HepG2 (cell line): ENCODE results near the gene PIK3CA. TPM values are rescaled to one million over a fixed set of nuclear protein-coding genes. Genes with fewer than 3 reads are reported as not detected.

Experiments used
- CCAR2 ChIP-seq: fragments of 200-400 bp; formaldehyde crosslinking; optimal IDR thresholded peaks from 2 replicates; pipeline ENCODE3; 2018; ENCODE audit warnings: low read depth, mild to moderate bottlenecking, low read length, moderate library complexity
- FIP1L1 ChIP-seq: fragments of 200-400 bp; formaldehyde crosslinking; IDR thresholded peaks from 2 replicates; pipeline ENCODE4 v1.6.1; 2018; ENCODE audit warnings: low read depth, mild to moderate bottlenecking, low read length, moderate library complexity, borderline replicate concordance; ENCODE audit not compliant: insufficient read depth
- GABPB1 ChIP-seq: IDR thresholded peaks from 2 replicates; pipeline ENCODE4 v1.6.1; 2016; ENCODE audit warnings: mild to moderate bottlenecking, missing genetic modification reagents, moderate library complexity, missing compliant biosample characterization
- HDAC2 ChIP-seq: sonication (generic); formaldehyde crosslinking; IDR thresholded peaks from 2 replicates; pipeline ENCODE4 v1.4.0; 2020; ENCODE audit warnings: missing genetic modification reagents
- KLF16 ChIP-seq, 2 experiments: sonication (generic) in 1 of 2; formaldehyde crosslinking in 1 of 2; IDR thresholded peaks; 2 replicates each; pipeline versions ENCODE4 v1.6.1 to v1.8.0; 2016 to 2023; ENCODE audit warnings: missing genetic modification reagents in 2 of 2, missing compliant biosample characterization in 1 of 2
- NFE2L1 ChIP-seq: sonication (generic); formaldehyde crosslinking; IDR thresholded peaks from 2 replicates; pipeline ENCODE4 v1.4.0; 2020; ENCODE audit warnings: missing genetic modification reagents, mild to moderate bottlenecking, borderline replicate concordance
- RBM22 ChIP-seq: fragments of 200-400 bp; formaldehyde crosslinking; optimal IDR thresholded peaks from 2 replicates; pipeline ENCODE3; 2017; ENCODE audit warnings: mild to moderate bottlenecking, low read length, moderate library complexity
- SKI ChIP-seq: fragments of 450-650 bp; IDR thresholded peaks from one replicate; pipeline ENCODE4 v1.6.1; 2018; ENCODE audit warnings: mild to moderate bottlenecking; ENCODE audit not compliant: partially characterized antibody
- SUZ12 ChIP-seq: fragments of 150-350 bp; IDR thresholded peaks from 2 replicates; pipeline ENCODE4 v1.6.1; 2014; ENCODE audit warnings: low read depth, low read length
- YEATS2 ChIP-seq: sonication (generic); formaldehyde crosslinking; IDR thresholded peaks from 2 replicates; pipeline ENCODE4 v1.4.0; 2020; ENCODE audit warnings: missing genetic modification reagents, borderline replicate concordance
- ZBTB3 ChIP-seq: sonication (generic); formaldehyde crosslinking; IDR thresholded peaks from 2 replicates; pipeline ENCODE4 v1.4.0; 2020; ENCODE audit warnings: low read depth, mild to moderate bottlenecking, moderate library complexity, missing genetic modification reagents, borderline replicate concordance
- ZNF121 ChIP-seq: sonication (generic); formaldehyde crosslinking; IDR thresholded peaks from 2 replicates; pipeline ENCODE4 v1.5.0; 2020; ENCODE audit warnings: mild to moderate bottlenecking, missing genetic modification reagents
- ZNF550 ChIP-seq: sonication (generic); formaldehyde crosslinking; IDR thresholded peaks from 2 replicates; pipeline ENCODE4 v1.4.0; 2020; ENCODE audit warnings: mild to moderate bottlenecking, missing genetic modification reagents, borderline replicate concordance
- ZNF552 ChIP-seq: sonication (generic); formaldehyde crosslinking; IDR thresholded peaks from 2 replicates; pipeline ENCODE4 v1.9.0; 2022; ENCODE audit warnings: missing genetic modification reagents, mild to moderate bottlenecking, borderline replicate concordance
- ZZZ3 ChIP-seq: sonication (generic); formaldehyde crosslinking; IDR thresholded peaks from 2 replicates; pipeline ENCODE4 v1.4.0; 2020; ENCODE audit warnings: missing genetic modification reagents, mild to moderate bottlenecking, borderline replicate concordance
- polyA plus RNA-seq, 8 experiments: library from polyadenylated mRNA; depleted of rRNA in 3 of 8; stranded (reverse) in 7 of 8; unstranded in 1 of 8; fragments of >200 nt; fragmentation: Illumina TruSeq in 4 of 8; extraction: Trizol in 4 of 8; gene quantifications; 2 replicates each; pipeline versions ENCODE4 v1.2.1 to v1.2.3, GENCODE V29; 2011 to 2016; ENCODE audit warnings: low read depth in 4 of 8, missing spikeins in 1 of 8, mixed read lengths in 1 of 8; ENCODE audit not compliant: insufficient read depth in 1 of 8
- total RNA-seq, 5 experiments: library from RNA; depleted of rRNA; stranded (reverse); fragments of >200 nt; fragmentation: Illumina TruSeq; extraction: Trizol; gene quantifications; 2 replicates each; pipeline ENCODE4 v1.2.3, GENCODE V29; 2016; ENCODE audit warnings: low read depth in 1 of 5
- TF ChIP-seq, protein P1 (sequence below): sonication (generic); formaldehyde crosslinking; IDR thresholded peaks from 2 replicates; pipeline ENCODE4 v1.4.0; 2020; ENCODE audit warnings: low read depth, missing genetic modification reagents
- TF ChIP-seq, protein P2 (sequence below): sonication (generic); formaldehyde crosslinking; IDR thresholded peaks from 2 replicates; pipeline ENCODE4 v1.4.0; 2020; ENCODE audit warnings: missing genetic modification reagents
- TF ChIP-seq, protein P3 (sequence below): sonication (generic); formaldehyde crosslinking; IDR thresholded peaks from 2 replicates; pipeline ENCODE4 v1.4.0; 2020; ENCODE audit warnings: mild to moderate bottlenecking, missing genetic modification reagents, borderline replicate concordance
- TF ChIP-seq, protein P4 (sequence below): sonication (generic); formaldehyde crosslinking; IDR thresholded peaks from 2 replicates; pipeline ENCODE4 v1.4.0; 2020; ENCODE audit warnings: mild to moderate bottlenecking, missing genetic modification reagents

The PIK3CA gene
- total and polyA plus RNA-seq, 2 of the 13 experiments (the other 11 are each of a cell fraction or from before 2014, with no cell fraction given), result 5.7 to 11.4 TPM

DNA sequence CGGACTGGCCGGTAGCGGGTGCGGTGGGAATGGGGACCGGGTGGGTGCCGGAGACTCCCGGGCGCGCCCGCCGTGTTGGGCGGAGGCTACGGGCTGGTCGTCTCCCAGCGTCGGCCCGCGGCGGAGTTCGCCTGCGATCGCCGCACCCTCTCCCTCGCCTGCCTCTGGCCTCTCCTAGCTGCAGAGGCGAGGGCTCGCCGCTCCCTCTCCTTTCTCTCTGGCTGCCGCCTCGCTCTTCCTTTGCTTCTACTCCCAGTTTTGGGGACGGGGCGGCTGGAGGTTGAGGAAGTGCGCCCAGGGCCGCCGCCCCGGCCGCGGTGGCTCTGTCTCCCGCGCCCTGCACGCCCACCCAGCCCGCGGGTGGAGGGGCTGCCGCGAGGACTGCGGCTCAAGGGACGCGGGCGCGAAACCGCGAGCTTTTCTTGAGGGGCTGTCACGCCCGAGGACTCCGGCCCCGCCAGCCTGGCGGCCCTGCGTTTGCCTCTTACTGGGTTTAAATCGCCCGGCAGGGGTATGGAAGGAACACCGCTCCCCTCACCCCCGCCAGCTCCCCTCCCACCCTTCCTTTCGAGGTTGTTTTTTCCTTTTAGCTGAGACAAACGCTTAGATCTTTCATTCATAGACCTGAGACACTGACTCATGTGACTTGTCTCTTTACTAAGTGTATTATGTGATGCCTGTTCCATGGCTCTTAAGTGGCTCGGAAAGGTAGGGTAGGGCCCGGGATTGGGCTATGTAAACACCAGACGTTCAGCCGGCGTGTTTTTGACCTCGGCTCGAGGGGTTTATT is 654 bp downstream of the PIK3CA start (continued):
- TF ChIP-seq GABPB1 (peak; percentile 43; the same call in 1 of the 2 replicates), RBM22 (no peak), HDAC2 (CRISPR knock-in tag) (no peak), ZBTB3 (CRISPR knock-in tag) (no peak), ZNF552 (CRISPR knock-in tag) (no peak), YEATS2 (CRISPR knock-in tag) (no peak), SUZ12 (no peak), KLF16 (CRISPR knock-in tag; IDR thresholded peaks at IDR 0.05) (no peak), ZZZ3 (no peak), ZNF121 (CRISPR knock-in tag) (no peak), SKI (no peak), FIP1L1 (no peak), NFE2L1 (no peak), ZNF550 (CRISPR knock-in tag) (no peak), CCAR2 (no peak)
- TF ChIP-seq, protein P1, sequence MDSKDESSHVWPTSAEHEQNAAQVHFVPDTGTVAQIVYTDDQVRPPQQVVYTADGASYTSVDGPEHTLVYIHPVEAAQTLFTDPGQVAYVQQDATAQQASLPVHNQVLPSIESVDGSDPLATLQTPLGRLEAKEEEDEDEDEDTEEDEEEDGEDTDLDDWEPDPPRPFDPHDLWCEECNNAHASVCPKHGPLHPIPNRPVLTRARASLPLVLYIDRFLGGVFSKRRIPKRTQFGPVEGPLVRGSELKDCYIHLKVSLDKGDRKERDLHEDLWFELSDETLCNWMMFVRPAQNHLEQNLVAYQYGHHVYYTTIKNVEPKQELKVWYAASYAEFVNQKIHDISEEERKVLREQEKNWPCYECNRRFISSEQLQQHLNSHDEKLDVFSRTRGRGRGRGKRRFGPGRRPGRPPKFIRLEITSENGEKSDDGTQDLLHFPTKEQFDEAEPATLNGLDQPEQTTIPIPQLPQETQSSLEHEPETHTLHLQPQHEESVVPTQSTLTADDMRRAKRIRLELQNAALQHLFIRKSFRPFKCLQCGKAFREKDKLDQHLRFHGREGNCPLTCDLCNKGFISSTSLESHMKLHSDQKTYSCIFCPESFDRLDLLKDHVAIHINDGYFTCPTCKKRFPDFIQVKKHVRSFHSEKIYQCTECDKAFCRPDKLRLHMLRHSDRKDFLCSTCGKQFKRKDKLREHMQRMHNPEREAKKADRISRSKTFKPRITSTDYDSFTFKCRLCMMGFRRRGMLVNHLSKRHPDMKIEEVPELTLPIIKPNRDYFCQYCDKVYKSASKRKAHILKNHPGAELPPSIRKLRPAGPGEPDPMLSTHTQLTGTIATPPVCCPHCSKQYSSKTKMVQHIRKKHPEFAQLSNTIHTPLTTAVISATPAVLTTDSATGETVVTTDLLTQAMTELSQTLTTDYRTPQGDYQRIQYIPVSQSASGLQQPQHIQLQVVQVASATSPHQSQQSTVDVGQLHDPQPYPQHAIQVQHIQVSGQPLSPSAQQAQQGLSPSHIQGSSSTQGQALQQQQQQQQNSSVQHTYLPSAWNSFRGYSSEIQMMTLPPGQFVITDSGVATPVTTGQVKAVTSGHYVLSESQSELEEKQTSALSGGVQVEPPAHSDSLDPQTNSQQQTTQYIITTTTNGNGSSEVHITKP (CRISPR knock-in tag), result no peak
- TF ChIP-seq, protein P2, sequence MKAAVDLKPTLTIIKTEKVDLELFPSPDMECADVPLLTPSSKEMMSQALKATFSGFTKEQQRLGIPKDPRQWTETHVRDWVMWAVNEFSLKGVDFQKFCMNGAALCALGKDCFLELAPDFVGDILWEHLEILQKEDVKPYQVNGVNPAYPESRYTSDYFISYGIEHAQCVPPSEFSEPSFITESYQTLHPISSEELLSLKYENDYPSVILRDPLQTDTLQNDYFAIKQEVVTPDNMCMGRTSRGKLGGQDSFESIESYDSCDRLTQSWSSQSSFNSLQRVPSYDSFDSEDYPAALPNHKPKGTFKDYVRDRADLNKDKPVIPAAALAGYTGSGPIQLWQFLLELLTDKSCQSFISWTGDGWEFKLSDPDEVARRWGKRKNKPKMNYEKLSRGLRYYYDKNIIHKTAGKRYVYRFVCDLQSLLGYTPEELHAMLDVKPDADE, result no peak
- TF ChIP-seq, protein P3, sequence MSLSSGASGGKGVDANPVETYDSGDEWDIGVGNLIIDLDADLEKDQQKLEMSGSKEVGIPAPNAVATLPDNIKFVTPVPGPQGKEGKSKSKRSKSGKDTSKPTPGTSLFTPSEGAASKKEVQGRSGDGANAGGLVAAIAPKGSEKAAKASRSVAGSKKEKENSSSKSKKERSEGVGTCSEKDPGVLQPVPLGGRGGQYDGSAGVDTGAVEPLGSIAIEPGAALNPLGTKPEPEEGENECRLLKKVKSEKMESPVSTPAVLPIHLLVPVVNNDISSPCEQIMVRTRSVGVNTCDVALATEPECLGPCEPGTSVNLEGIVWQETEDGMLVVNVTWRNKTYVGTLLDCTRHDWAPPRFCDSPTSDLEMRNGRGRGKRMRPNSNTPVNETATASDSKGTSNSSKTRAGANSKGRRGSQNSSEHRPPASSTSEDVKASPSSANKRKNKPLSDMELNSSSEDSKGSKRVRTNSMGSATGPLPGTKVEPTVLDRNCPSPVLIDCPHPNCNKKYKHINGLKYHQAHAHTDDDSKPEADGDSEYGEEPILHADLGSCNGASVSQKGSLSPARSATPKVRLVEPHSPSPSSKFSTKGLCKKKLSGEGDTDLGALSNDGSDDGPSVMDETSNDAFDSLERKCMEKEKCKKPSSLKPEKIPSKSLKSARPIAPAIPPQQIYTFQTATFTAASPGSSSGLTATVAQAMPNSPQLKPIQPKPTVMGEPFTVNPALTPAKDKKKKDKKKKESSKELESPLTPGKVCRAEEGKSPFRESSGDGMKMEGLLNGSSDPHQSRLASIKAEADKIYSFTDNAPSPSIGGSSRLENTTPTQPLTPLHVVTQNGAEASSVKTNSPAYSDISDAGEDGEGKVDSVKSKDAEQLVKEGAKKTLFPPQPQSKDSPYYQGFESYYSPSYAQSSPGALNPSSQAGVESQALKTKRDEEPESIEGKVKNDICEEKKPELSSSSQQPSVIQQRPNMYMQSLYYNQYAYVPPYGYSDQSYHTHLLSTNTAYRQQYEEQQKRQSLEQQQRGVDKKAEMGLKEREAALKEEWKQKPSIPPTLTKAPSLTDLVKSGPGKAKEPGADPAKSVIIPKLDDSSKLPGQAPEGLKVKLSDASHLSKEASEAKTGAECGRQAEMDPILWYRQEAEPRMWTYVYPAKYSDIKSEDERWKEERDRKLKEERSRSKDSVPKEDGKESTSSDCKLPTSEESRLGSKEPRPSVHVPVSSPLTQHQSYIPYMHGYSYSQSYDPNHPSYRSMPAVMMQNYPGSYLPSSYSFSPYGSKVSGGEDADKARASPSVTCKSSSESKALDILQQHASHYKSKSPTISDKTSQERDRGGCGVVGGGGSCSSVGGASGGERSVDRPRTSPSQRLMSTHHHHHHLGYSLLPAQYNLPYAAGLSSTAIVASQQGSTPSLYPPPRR (CRISPR knock-in tag), result no peak
- TF ChIP-seq, protein P4, sequence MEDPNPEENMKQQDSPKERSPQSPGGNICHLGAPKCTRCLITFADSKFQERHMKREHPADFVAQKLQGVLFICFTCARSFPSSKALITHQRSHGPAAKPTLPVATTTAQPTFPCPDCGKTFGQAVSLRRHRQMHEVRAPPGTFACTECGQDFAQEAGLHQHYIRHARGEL (CRISPR knock-in tag), result no peak
